ENCODE measurements around the gene PHACTR1.

PHACTR1 gene

DNA sequence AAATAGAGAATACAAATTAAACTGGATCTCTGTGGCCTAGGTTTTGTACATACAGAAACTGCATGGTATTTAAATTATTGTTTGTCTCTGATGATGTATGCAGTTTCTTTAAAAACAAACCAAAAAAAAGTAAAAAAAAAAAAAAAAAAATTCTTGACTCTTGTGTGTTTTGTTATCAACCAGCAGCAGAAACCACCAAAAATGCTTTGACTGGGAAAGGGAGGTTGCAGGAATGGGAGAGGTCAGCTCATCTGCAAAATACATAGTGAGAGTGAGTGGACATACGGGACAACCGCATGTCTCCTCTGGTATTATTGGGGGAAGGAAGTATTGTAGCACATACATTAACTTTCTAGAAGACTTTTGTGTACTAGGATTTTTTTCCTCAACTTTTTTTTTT lies 573.8 kb downstream of the PHACTR1 start:
- DNase-seq (ENCODE audit: low spot score) = no peak

DNA sequence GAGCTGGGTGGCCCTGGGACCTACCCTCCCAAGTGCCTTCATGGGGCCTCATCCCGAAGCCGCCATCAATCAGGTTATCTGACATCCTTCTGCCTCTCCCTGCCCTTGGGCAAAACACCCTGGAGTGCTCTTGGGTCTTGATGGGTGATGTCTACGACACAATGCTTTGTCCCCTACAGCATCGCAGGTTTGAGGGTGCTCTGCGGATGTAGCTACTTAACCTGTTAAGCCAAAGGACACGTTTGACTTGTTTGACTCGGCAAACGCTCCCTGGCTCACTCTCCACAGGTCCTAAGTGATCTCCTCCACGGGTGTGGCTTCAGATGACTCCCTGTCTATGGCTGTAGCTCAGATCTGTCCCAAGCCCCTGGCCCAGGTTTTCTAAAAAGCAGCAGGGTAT lies 576.2 kb downstream of the PHACTR1 start:
- no peak for DNase-seq (ENCODE audit: low spot score)

DNA sequence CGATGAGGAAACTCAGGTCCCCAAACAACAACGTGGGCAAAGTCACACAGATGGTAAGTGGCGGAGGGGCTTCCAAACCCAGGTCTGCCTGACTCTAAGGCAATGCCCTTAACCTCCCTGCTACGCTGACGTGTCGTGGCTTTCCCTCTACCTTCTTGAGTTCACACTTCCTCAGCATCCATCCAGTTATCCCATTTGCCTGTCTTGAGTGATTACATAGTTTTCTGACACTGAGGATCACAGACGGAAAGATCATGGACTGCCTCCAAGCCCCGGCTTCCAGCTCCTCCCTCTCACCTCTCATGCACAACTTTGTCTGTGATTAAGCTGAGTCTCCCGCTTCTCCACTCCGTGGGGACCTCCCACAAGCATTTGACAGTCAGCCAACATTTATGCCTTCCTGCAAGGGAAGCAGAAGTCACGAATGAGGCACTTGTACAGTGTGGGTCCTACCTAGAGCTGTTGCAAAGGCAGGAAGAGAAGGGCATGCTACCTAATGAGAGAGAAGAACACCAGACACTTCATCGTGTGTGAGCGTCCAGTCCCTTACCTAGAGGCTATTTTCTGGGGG lies 578.0 kb downstream of the PHACTR1 start:
- DNase-seq (ENCODE audit: low spot score) = no peak

DNA sequence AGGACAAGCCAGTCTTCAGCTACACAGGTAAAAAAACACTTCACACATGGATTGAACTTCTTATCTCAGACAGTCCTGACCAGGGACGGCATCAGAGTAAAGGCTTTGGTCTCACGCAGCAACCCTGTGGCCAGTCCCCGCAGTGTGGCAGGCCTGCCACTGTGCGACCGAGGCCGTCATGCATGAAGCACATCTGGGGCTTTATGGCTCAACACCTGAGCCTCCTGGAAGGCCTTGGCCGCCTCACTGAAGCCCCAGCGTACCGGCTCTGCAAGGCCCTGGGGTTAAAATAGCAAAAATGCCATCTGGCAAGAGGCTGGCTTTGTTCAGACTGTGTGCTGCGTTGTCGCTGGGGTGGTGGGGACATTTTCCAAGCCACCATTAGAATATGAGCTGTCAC lies 579.0 kb downstream of the PHACTR1 start:
- no peak for DNase-seq (ENCODE audit: low spot score)

DNA sequence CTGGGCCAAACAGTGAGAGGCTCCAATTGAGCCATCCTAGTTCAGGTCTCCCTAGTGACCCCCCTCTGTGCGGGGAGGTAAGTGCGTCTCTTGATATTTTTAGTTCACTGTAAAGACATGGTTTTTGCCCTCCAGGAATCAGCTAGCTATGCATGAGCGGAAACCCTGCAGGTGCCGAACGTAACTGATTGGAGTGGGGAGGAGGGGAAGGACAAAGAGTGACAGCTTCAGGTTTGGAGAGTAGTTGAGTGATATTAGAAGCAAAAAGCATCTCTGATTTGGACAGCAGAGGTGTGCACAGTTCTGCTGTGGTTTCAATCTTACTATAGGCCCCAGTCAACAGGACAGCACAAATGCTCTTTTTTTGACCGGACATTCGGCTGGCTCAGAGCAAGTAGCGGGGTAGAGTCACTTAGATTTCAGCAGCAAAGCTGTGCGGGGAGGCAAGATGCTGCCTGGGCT lies 580.0 kb downstream of the PHACTR1 start:
- DNase-seq (ENCODE audit: low spot score) = no peak

DNA sequence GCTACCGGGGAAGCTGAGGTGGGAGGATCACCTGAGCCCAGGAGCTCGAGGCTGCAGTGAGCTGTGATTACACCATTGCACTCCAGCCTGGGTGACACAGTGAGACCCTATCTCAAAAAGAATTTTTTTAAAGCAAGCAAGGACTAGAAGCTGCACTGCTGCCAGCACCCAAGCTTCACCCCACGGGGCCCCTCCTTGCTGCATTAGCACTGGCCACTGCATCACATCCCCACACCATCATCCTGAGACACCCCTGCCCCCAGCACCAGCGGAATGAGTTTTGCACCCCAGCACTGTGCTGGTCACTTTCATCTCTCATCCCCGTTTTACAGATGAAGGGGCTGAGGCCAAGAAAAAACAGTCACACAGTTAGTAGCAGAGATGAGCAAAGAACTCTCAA lies 580.8 kb downstream of the PHACTR1 start:
- DNase-seq (ENCODE audit: low spot score) = no peak

DNA sequence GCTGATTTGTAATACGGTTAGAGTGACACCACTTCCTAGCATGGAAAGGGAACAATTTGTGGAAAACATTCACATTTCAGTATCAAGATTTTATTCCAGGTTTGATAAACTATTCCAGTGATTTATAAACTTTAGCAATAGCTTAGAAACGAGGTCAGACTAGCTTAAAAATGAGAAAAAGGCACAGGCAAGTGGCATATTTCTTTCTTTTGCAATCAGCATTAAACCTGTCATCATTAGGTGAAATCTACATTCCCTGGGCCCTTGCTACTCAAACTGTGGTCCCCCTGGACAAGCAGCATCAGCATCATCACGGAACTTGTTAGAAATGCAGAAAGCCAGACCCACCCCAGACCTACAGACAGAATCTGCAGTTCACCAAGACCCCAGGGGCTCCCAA lies 581.9 kb downstream of the PHACTR1 start:
- no peak for DNase-seq (ENCODE audit: low spot score)

DNA sequence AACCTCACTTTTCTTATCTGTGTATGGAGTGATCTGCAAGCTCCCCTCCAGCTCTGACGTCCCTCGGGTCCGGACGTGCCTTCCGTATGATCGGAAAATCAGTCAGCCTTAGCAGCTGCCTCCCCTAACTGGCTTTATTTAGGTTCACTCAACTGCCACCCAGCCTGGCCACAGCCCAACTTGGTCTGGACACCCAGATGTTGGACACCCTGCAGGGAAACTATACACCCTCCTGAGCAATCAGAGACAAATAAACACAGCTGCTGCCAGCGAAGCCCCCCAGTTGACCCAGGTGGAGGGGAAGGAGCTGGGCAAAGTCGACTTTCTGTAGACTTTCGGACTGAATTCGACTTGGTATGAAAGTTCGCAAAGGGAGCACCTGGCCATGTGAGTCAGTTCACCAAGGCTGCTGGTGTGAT lies 582.8 kb downstream of the PHACTR1 start:
- no peak for DNase-seq (ENCODE audit: low spot score)

DNA sequence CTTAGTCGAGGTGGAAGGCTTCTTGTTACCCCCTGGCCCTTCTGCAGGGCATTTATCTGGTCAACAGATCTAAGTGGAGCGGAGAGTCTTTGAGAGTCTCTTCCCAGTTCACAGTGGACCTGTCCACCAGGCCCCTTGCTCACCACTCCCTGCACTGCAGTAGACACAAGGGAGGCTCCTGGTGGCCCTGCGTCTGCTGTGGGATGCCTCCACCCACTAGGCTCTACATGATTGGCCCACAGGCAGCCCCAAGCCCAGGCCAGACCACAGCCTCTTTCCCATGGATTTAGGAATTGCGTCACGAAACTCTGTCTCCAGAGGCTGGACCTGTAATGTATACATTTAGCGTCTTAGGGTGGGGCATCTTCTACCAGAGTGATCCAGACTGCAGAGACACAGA lies 583.4 kb downstream of the PHACTR1 start:
- DNase-seq (ENCODE audit: low spot score) = no peak

DNA sequence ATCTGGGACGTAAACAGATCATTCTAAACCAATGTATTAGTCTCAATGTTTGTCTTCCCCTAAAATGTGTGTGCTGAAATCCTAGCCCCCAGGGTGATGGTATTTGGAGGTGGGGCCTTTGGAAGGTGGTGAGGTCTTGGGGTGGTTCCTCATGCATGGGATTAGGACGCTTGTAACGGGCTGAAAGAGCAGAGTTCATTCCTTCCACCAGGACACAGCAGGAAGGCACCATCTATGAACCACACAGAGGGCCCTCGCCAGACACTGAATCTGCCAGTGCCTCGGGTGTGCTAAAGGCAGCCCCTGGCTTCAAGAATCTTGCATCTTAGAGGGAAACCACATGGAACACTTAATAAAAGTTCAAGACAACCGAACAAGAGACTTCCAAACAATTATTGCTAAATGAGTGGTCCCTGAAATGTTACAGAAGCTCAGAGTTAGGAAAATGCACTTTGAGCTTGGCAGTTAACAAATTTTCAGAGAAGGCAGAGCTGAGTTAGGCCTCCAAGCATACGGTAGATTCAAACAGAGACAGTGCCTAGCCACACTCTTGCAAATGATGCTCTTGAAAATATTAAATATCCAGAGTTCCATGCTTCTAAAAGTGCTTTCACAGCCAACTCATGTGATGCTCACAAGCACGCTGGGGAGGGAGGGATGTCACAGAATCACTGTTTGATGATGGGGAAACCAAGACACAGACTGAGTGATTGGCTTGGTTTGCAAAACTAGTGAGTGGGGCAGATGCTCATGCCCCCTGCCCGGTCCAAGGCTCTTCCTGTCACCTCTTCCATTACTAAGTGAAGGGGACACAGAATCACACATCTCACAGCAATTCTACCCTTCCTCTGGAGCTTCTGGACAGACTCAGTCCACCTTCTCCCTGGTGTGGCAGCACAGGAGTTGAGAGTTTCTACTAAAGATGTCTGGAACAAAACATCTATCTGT lies 584.4 kb downstream of the PHACTR1 start:
- DNase-seq (ENCODE audit: low spot score) = no peak

DNA sequence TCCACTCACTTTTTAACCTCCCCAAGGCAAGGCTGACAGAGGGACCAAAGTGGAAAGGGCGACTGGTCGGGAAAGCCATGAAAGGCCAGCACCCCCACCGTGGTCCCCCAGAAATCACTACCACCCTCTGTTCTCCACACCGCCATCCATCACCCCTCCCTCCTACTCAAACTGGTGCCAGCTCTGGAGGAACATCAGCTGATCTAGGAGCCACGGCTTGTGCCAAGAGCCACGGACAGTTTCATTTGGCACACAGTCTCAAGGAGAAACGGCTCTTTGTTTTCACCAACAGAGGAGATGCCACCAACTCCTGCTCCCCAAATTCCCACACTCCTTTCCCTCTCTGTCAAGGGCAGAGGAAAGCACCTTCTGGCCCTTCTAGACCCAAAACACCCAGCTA lies 585.7 kb downstream of the PHACTR1 start:
- no peak for DNase-seq (ENCODE audit: low spot score)

DNA sequence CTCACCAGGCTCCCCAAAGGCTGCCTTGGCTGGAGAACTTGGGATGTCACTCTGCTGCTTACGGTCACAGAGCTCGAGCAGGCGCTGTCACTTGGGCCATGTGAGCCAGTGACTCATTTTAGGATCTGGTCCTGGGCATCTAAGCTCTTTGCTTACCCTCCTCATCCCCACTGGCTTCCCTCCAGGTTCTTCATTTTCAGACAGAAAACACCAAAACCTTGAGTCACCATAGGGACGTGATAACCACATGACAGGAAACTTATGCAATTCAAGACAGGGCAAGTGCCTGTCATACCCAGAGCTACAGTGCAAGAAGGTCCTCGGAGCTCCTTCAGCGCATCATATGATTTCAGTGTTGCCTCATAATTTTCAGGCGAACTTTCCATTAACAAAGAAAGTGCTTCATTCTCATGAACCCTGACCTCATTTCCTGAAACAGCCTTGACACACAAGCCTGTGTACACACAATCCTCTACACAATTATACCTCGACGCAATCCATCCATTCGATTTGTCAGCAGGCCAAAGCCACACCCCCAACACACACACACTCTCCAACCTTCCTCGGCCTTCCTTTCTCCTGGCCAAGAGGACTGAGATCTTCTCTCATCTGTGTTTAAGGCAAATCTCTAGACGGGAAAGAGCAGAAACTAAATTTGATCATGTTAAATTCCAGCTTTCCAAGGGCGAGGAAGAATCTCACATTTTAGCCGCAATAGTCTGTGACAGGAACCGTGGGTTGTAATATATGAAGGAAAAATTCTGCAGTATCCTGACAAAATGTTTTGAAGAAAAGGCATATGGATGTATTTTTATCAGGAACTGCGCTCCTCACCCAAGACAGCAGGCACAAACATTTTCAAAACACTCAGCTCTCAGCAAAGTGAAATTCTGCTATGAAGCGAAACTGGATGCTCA lies 586.4 kb downstream of the PHACTR1 start:
- peak; percentile 67 for DNase-seq (ENCODE audit: low spot score)

DNA sequence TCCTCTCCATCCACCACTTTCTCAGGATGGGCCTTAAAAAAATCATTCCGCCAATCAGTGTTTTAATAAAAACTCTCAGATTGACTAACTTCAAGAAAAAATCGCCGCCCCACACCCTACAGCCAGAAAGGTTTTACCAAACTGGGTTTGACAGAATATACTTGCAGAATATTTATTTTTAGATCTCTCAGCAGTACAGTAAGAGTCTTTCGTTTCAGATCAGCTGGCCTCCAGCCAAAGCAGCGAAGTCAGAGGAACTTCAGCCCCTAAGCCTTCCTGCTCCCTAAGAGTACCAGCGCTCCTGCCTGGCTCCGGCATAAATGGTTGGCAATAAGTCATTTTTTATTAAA lies 587.1 kb downstream of the PHACTR1 start:
- no peak for DNase-seq (ENCODE audit: low spot score)

DNA sequence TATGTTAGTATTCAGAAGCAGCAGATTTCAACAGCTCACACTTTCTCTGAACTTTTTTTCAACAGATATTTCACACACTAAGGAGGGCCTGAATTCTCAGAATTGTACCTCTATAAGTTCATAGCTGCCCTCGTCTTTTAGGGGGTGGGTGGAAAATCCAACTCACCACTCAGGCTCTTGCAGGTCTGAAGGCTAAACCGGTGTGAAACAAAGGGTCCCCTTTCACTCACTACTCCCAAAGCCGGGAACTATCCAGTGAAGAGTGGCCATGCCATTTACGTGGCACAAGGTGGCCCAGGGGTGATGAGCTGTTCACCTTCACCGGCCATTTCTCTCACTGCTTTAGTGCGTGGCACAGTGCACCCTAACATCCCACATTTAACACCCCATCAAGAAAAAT lies 587.5 kb downstream of the PHACTR1 start:
- DNase-seq (ENCODE audit: low spot score) = no peak

DNA sequence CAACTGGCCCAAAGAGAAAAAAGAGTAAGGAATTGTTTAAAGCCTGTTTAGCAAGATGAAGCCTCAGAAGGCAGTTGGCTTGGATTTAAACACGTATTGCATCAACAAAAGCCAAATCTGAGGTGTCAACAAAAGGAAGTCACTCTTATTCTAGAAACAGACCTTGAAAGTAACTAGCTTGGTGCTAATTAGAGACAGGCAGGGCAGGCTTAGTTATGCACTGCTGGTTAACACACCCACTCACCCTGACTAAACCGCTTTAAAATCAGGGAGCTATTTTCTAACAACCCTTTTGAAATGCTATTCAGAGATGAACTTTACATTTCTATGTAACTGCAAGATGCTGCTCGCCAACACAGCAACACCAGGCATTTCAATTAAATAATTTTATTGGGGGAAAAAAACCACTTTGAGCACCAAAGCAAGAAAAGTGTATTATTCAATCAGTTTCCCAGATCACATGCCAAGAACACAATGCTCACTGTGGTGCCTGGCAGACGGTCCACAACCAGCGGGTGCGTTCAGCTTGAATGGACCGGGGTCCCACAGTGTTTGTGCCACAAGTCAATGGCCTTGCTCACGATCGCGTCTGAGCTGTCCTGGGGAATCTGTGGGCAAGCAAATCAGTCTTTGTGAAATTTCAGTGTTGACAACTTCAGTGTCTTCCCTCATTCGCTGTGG lies 588.2 kb downstream of the PHACTR1 start:
- no peak for DNase-seq (ENCODE audit: low spot score)

DNA sequence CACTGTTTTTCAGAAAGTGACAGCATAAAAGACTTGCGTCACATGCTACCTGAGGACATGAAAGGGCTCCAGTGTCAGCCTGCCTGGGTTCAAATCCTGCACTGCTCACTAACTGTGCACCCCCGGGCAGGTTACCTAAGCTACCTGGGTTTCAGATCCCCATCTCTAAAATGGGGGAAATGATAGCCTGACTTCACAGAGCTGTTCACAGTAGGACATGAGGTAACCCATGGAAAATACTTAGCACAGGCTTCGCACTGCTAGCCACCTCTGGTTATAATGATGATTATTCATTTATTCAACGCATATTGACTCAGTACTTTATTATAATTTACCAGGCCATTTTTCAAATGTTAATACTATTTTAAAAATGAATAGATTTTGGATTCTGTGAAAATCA lies 588.7 kb downstream of the PHACTR1 start:
- no peak for DNase-seq (ENCODE audit: low spot score)

DNA sequence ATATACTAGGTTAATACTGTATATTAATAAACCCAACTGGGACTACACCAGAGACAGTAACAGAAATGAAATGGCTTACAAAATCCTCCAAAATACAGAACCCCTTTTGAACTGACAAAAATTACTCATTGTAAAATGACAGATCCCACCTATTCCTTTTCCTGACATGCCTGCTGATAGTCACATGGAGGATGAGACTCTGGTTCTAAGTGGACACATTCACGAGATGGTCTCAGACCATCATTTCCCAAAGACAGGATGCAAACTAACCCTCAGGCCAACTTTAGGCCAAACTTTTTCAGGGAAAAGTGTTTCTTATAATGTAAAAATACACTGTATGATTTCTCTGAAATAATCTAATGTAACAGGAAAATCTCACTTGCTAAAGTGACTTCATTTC lies 589.2 kb downstream of the PHACTR1 start:
- no peak for DNase-seq (ENCODE audit: low spot score)

DNA sequence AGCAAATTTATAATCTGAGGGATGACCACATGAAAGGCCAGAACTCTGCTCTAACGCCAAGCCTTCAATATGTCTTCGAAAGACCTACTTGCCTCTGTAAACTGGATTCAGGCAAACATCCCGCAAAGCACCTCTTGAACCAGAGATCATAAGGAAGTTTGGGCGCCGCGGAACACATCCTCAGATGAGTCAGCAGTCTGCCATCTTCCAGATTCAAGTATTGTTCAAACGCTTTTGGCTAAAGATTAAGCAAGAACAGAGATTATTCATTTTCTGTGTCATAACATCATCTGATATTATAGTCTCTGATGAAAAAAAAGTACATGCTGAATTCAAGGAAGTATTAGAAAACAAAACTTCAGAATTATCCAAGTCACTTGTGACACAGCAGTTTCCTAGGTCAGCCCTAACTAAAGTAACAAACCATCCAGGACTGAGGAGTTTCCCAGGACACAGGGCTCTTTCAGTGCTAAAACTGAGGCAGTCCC lies 591.0 kb downstream of the PHACTR1 start:
- DNase-seq (ENCODE audit: low spot score) = no peak

DNA sequence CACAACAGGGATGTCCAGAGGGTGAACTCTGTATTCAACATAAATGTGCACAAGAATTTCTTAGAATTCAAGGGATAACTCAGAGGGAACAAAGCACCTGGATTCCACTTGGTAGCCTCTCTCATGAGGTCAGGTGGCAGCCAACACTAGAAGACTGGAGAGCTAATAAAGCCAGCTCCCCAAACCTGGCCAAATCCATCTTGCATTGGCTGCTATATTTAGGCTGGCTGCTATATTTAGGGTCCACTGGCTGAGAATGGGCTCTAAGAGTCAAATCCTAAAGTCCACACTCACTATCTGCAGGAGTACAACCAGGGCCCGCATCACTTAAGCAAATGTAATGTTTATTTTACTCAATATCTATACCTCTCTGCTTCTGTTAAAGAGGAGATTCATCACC lies 591.8 kb downstream of the PHACTR1 start:
- no peak for DNase-seq (ENCODE audit: low spot score)

DNA sequence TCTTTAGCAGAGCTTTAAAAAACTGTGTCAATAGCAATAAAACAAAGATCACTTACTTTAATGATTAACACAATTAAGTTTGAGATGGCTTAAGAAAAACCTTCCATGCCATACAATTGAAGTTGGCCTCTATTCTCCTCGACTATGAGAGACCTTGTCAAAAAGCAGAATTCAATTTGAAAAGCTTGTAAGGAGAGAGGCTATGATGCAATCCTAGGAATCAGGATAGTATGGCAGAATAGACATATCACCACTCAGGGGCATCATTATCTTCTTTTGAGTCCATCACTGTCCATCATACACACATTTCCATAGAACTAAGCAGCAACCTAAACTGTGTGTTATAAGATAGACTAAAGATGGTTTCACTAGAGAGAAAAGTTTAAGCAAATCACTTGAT lies 594.6 kb downstream of the PHACTR1 start:
- DNase-seq (ENCODE audit: low spot score) = no peak

DNA sequence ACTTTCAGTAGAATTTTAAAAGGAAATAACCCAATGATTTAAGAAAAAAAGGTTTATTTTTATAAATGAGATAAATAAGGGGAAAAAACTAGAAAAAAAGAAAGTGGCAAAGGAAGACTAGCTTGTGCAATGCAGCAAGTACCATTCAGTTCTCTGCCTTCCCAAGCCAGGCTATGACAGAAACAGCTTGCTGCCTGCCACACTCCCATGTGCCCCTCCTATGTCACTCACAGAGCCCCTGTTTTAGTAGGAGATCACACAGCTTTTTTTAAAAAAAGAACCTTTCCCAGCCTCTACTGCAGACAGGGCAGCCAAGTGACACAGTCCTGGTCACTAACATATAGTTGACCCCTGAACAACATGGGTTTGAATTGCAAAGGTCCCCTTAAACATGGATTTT lies 598.2 kb downstream of the PHACTR1 start:
- no peak for DNase-seq (ENCODE audit: low spot score)

DNA sequence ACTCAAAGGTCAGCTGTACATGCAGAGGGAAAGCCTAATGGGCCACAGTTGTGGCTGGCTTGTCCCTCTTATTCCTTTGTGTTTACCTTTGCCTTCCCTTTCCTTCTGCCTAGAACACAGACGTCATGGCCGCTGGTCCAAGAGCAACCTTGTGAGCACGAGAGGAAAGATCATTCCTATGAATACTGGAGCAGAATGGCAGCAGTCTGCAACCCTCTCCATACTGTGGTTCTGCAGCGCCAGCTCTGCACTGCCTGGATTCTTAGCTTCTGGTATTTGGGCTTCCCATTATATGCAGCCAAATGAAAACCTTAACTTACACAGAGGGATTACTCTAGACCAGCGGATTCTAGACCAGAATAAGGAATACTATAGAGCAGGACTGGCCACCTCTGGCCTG lies 599.3 kb downstream of the PHACTR1 start:
- no peak for DNase-seq (ENCODE audit: low spot score)

All from CD4-positive, alpha-beta T cell treated with Interleukin-15 for 4 hours (primary cell).